Ishikawa (cell line): ENCODE data around the gene MYBPHL.

ENCODE experiments used
- CEBPB ChIP-seq: IDR thresholded peaks from 2 replicates; pipeline ENCODE4 v1.6.1; 2012
- CREB1 ChIP-seq: IDR thresholded peaks from 2 replicates; pipeline ENCODE4 v1.6.1; 2012; ENCODE audit warnings: low read depth
- EGR1 ChIP-seq: IDR thresholded peaks from 2 replicates; pipeline ENCODE4 v1.6.1; 2012
- EP300 ChIP-seq: IDR thresholded peaks from 2 replicates; pipeline ENCODE4 v1.6.1; 2012; ENCODE audit warnings: borderline replicate concordance
- FOXM1 ChIP-seq: IDR thresholded peaks from 2 replicates; pipeline ENCODE4 v1.6.1; 2012; ENCODE audit warnings: low read depth, borderline replicate concordance
- MAX ChIP-seq: IDR thresholded peaks from 2 replicates; pipeline ENCODE4 v1.6.1; 2012
- NFIC ChIP-seq: IDR thresholded peaks from 2 replicates; pipeline ENCODE4 v1.6.1; 2012
- RAD21 ChIP-seq: IDR thresholded peaks from 2 replicates; pipeline ENCODE4 v1.6.1; 2012; ENCODE audit warnings: low read depth
- REST ChIP-seq: IDR thresholded peaks from 2 replicates; pipeline ENCODE4 v1.6.1; 2012; ENCODE audit warnings: low read depth, mild to moderate bottlenecking
- TAF1 ChIP-seq: IDR thresholded peaks from 2 replicates; pipeline ENCODE4 v1.6.1; 2012; ENCODE audit warnings: low read depth, mild to moderate bottlenecking
- TCF12 ChIP-seq: IDR thresholded peaks from 2 replicates; pipeline ENCODE4 v1.6.1; 2012; ENCODE audit warnings: low read depth
- TEAD4 ChIP-seq: IDR thresholded peaks from 2 replicates; pipeline ENCODE4 v1.6.1; 2012
- USF1 ChIP-seq: IDR thresholded peaks from 2 replicates; pipeline ENCODE4 v1.6.1; 2012
- YY1 ChIP-seq: IDR thresholded peaks from 2 replicates; pipeline ENCODE4 v1.6.1; 2012; ENCODE audit warnings: low read depth
- ZBTB7A ChIP-seq: IDR thresholded peaks from 2 replicates; pipeline ENCODE4 v1.6.1; 2012; ENCODE audit warnings: low read depth

The MYBPHL gene

GRCh38 chr1:109268431-109269211 lies 38.2 kb downstream of the MYBPHL start:
- TF ChIP-seq CEBPB, result no peak

- TF ChIP-seq TEAD4 (no peak), EGR1 (no peak), EP300 (no peak), TAF1 (no peak), MAX (no peak), YY1 (no peak), REST (no peak), USF1 (no peak), RAD21 (no peak), CEBPB (no peak), FOXM1 (no peak), TCF12 (no peak), ZBTB7A (no peak), NFIC (no peak), CREB1 (no peak)
Observed at GRCh38 chr1:109267743-109268300, 39.0 kb downstream of the MYBPHL start.

GRCh38 chr1:109266965-109267364 lies 39.8 kb downstream of the MYBPHL start:
- TF ChIP-seq CEBPB (no peak), RAD21 (no peak), MAX (no peak), USF1 (no peak), EGR1 (no peak), TCF12 (no peak), EP300 (no peak), ZBTB7A (no peak), REST (no peak), TAF1 (no peak), YY1 (no peak), NFIC (no peak), FOXM1 (no peak)

GRCh38 chr1:109265741-109266330 lies 41.0 kb downstream of the MYBPHL start:
- no peak for TF ChIP-seq ZBTB7A
- no peak for TF ChIP-seq REST
- TF ChIP-seq CREB1, result no peak
- no peak for TF ChIP-seq NFIC
- TF ChIP-seq EGR1, result no peak
- no peak for TF ChIP-seq FOXM1
- no peak for TF ChIP-seq TAF1
- TF ChIP-seq RAD21, result no peak
- TF ChIP-seq TEAD4, result no peak
- no peak for TF ChIP-seq YY1
- TF ChIP-seq TCF12, result no peak
- no peak for TF ChIP-seq EP300
- no peak for TF ChIP-seq CEBPB
- no peak for TF ChIP-seq USF1
- TF ChIP-seq MAX, result no peak
